ENCODE measurements around the gene CASZ1.

DNA sequence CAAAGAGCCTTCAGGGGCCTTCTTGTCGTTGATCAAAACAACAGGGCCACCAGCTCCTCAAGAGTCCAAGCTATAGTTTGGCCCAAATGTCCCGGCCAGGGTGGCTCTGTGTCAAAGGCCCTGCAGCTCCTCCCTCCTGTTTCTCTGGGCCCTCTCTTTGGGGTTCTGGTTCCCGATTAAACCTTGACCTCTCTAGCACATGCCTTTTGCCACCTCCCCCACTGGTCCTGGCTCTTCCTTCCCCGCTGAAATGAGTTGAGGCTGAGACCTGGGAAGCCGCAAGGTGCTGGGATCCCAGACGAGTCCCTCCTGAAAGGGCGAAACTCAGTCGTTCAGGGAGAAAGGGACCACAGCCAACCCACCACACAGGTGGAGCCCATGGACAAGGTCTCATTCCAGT, 56.9 kb downstream of the CASZ1 start:
- TF ChIP-seq EP300 (IDR thresholded peaks at IDR 0.05; ENCODE audit: borderline replicate concordance) (no peak), REST (IDR thresholded peaks at IDR 0.05; ENCODE audit: low read depth) (no peak), YY1 (IDR thresholded peaks at IDR 0.05; ENCODE audit: low read depth) (no peak), TCF12 (IDR thresholded peaks at IDR 0.05; ENCODE audit: low read depth) (no peak), CEBPB (IDR thresholded peaks at IDR 0.05) (no peak)

Measured in Ishikawa (cell line).